SKM-1 treated with dmso at 0.1 percent for 144 hours (cell line): ENCODE results near the gene KCNIP2.
A peak's percentile ranks its signal among the peaks of the same experiment; 100 is the strongest.

Experiments used
- DNase-seq: peaks from one replicate; lab custom pipeline; 2025; ENCODE audit not compliant: unreplicated experiment; lab: John Stamatoyannopoulos, UW

The KCNIP2 gene

GRCh38 chr10:101843032-101844021, at the start of gene KCNIP2:
Gene KCNIP2, minus strand, starts transcription at chr10:101843800. Its CDS starts 232 bp downstream, at chr10:101843568.
- peak; percentile 56 for DNase-seq

DNA sequence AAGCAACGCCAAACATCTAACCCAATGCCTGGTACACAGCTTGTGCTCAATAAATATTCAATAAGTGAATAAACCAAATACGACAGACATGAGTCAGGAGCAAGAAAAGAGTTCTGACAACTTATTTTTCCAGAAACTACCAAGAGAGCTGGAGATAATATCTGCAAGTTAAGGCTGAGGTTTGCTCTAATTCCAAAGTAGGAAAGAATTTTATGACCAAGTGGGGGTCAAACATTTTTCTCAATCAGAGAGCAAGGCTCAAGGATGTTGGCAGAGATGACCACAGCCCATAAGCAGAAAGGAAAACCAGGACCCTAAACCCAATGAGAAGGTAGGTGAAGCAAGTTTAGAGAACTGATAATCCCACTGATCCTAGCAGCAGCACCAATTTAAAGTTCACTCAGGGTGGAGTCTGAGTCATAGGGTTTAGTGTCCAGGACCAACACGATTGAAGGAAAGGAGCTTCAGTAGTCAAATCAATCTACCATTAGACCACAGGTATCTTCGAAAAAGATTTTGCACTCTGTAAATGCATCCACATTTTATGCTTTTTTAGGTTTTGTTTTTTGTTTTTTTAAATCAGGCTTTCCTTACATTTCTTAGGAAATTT, 49.3 kb upstream of the KCNIP2 start:
- DNase-seq = no peak

DNA sequence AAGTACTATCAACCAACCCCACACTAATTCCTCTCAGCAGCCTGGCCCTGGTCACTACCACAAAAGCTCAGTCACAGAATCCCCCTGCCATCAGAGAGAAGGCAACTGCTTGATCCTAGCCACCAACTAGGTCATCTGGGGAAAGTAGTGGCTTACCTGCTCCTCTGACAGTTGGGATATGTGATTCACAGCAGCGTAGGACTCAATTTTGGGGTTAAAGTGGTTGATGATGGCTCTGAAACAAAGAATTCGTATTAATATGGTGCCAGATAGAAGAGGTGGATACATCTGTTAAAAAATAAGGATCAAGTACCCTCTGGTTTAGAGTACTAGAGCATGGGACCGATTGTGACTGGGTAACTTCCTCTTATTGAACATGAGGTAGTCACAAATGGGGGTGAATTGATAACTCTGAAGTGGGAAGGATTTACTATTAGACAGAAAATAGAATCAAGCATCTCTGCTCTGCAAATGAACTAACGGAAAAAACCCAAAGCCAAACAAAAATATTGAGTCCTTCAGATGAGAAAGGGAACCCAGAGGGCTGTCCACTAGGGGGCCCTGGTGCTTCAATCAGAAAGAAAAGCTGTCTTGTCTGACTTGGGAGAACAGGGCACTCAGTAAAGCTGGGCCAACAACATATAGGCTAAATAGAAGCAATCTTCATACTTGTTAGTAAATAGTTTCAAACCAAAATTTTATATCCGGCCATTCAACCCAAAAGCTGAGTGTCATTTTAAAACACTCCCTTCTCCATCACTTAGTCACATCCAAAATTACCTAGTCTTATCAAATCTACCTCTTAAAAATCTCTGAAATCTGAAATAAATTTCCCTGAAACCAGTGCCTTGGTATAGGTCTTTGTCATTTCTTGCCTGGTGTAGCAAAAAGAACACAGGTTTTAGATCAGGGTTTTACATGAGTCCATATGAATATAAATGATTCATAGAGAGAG, 45.9 kb upstream of the KCNIP2 start:
- DNase-seq = peak; percentile 78

- no peak for DNase-seq
Observed at GRCh38 chr10:101888251-101888949, 44.8 kb upstream of the KCNIP2 start.

- DNase-seq = no peak
Observed at GRCh38 chr10:101887775-101888174, 44.2 kb upstream of the KCNIP2 start.

- no peak for DNase-seq
Observed at GRCh38 chr10:101886521-101887312, 43.1 kb upstream of the KCNIP2 start.

DNA sequence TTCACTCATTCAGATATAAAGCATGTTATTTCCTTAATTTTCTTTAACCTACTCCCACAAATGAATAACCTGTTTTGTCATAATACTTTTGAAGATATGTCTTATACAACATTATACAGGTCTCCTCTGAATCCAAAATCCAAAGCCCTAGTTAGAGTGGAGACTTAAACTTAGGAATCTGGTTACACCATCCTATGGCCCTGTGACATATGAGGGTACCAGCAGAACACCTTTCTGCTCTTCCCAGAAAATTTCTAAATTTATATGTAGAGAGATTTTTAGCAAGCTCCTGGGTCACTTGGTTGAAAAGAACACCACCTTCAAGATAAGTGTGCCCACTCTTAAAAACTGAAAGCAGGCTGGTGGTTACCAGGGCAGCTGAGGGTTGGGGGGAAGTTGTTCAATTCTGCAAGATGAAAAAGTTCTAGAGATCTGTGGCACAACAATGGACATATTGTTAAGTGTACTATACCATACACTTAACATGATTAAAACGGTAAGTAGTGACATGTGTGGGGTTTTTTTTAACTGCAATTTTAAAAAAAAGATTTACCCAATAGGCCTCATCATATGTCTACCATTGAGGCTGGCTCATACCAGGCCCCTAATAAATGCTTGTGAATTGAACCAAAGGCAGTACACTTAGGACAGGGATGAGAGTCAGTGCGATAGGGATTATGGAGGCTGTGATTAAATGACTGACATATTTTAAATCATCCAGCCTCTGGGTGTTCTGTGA, 37.6 kb upstream of the KCNIP2 start:
- no peak for DNase-seq

GRCh38 chr10:101880232-101880573, 36.6 kb upstream of the KCNIP2 start:
- DNase-seq = no peak

DNA sequence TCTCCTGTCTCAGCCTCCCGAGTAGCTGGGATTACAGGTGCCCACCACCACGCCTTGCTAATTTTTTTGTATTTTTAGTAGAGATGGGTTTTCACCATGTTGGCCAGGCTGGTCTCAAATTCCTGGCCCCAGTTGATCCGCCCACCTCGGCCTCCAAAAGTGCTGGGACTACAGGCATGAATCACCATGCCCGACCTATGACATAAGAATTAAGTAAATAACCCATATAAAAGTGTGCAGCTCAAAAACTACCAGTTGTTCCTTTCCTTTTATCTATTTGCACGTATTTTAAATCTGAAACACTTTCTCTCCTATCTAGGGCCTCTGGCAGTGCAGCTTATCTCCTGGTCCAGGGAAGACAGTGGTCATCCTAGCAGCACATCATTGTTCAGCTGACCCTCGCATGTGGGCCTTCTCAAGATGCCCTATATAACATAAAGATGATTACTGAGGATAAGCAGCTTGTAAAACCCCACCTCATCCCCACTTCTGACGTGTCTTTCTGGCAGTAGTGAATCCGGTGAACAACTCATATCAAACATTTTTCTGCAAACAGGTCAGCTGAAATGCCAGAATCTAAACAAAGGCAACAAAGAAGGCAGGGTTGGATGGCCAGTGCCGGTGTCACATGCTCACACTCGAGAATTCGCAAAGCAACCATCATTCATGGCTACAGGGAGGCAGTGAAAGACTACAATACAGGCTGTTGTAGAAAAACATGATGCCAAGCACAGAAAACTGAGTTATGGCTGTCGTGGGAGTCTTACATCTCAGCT, 36.0 kb upstream of the KCNIP2 start:
- no peak for DNase-seq

- DNase-seq = no peak
Observed at GRCh38 chr10:101878869-101879268, 35.3 kb upstream of the KCNIP2 start.

DNA sequence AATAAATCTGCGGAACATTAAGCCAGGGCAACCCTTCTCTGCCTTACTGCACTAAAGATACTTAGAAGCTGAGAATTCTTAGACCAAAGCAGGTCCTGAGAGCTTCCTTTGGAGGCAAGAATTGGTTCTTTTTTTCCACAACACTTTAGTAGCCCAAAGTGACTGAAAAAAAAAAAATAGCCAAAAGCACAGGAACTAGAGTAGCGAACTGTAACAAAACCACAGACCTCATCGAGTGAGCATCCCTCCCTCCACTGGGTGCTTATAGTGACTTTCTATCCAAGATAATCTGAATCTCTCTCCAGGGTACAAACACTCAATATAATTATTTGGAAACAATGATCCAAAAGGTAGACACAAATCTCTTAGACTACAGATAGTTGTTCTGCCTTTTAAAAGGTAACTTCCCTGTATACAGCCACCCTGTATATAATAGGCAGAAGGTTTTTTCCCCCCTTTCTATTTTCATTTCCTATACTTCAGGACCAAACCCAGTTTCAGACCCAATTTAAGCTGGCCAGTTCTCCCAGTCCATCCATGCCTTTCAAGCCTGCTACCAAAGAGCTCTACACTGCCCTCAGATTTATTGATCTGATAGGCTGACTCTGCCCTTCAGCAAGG, 31.6 kb upstream of the KCNIP2 start:
- DNase-seq = no peak

DNA sequence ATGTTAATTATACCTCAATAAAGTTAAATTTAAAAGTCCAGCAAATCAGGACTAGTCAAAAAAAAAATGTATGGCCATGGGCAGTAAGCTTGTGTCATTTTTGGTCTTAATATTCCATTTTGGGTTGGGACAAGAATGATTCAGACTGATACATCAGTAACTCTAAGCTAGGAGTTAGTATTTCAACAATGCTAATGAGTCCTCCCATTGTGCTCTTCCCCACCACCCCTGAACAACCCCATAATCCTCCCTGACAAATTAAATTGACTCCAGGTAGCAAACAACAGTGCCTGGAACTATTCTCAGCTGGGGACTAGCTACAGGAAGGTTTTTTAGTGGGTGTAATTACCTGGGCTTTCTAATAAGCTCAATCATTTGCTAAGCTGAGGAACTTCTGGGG, 30.7 kb upstream of the KCNIP2 start:
- DNase-seq = no peak

GRCh38 chr10:101867931-101868330, 24.3 kb upstream of the KCNIP2 start:
- DNase-seq = no peak

GRCh38 chr10:101859530-101859929, 15.9 kb upstream of the KCNIP2 start:
- DNase-seq = no peak

GRCh38 chr10:101858723-101859500, 15.3 kb upstream of the KCNIP2 start:
- DNase-seq = no peak

DNA sequence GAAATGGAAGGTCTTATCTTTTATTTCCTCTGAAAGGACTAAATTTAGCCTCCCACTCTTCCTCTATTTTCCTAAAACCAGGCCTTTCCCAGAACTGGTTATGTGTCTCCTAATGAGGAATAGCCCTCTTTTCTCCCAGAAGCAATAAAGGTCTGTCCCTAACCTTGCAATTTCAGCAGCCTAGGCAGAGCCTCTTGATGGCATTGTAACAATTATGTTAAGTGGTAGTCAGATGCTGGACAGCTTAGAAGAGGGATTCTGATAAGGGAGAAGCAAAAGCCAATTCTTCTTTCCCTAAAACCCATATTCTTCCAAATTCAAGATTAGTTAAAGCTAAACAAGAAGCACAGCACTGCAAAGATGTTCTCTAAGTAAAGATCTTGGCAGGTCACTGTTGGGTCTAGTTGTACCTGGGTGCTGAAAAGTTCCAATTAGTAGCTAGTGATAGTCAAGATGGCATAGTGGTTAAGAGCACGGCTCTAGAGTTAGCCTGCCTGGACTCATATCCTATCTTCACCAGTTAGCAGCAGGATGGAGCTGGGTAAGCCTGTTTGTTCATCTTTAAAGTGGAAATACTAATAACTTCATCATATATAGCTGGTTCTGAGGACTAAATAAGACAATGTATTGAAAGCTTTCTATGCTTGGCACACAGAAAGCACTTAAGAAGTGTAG, 14.3 kb upstream of the KCNIP2 start:
- DNase-seq = no peak

GRCh38 chr10:101856626-101857025, 13.0 kb upstream of the KCNIP2 start:
- no peak for DNase-seq
